Smooth muscle cell of the umbilical artery (primary cell): ENCODE measurements around the gene EFNA3. TPM values are rescaled to one million over a fixed set of nuclear protein-coding genes. Genes with fewer than 3 reads are reported as not detected.

ENCODE experiments used
- total RNA-seq: library from RNA; depleted of rRNA; stranded (reverse); fragments of >200 nt; gene quantifications from 2 replicates; pipeline ENCODE4 v1.2.3, GENCODE V29; 2014

The EFNA3 gene
- total RNA-seq, result 1.8 and 2.7 TPM in 2 replicates

GRCh38 chr1:155078469-155079209, at the start of gene EFNA3:
Gene EFNA3, plus strand, starts transcription at chr1:155078837. Its CDS starts 105 bp downstream, at chr1:155078942.

GRCh38 chr1:155033524-155033923, 45.1 kb upstream of the EFNA3 start, which contains the start of the genes DCST1 and DCST2:
Gene DCST1, plus strand, starts transcription at chr1:155033824. Its CDS starts 213 bp downstream, at chr1:155034037.
Gene DCST2, minus strand, starts transcription at chr1:155033781. Its CDS starts 80 bp downstream, at chr1:155033701.

GRCh38 chr1:155050560-155051341, 27.9 kb upstream of the EFNA3 start, which contains the start of gene ADAM15:
Gene ADAM15, plus strand, starts transcription at chr1:155051316. Its CDS starts 71 bp downstream, at chr1:155051387.

GRCh38 chr1:155063550-155064110, 15.0 kb upstream of the EFNA3 start, which contains the start of gene EFNA4:
Gene EFNA4, plus strand, starts transcription at chr1:155063740. Its CDS starts 84 bp downstream, at chr1:155063824.

GRCh38 chr1:155127105-155127966, 48.7 kb downstream of the EFNA3 start, which contains the start of gene EFNA1:
Gene EFNA1, plus strand, starts transcription at chr1:155127876. Its CDS starts 102 bp downstream, at chr1:155127978.

GRCh38 chr1:155135415-155136028, 56.9 kb downstream of the EFNA3 start, which contains the start of gene SLC50A1:
Gene SLC50A1, plus strand, starts transcription at chr1:155135852. Its CDS starts 60 bp downstream, at chr1:155135912.

Other genes with a start within 250 kb of the EFNA3 start
- gene KCNN3, start 208.6 kb upstream of the EFNA3 start, total RNA-seq, result under 0.01 and 0.32 TPM in 2 replicates
- 4.2 and 4.4 TPM in 2 replicates for gene PMVK, start 142.1 kb upstream of the EFNA3 start, total RNA-seq
- 87.2 and 138 TPM in 2 replicates for gene PBXIP1, start 122.7 kb upstream of the EFNA3 start, total RNA-seq
- 5.9 and 9.4 TPM in 2 replicates for gene PYGO2, start 117.1 kb upstream of the EFNA3 start, total RNA-seq
- 249 and 465 TPM in 2 replicates for gene SHC1, start 108.1 kb upstream of the EFNA3 start, total RNA-seq
- 30.3 and 48.5 TPM in 2 replicates for gene CKS1B, start 104.2 kb upstream of the EFNA3 start, total RNA-seq
- gene FLAD1, start 95.5 kb upstream of the EFNA3 start, total RNA-seq, result 15.1 and 18.9 TPM in 2 replicates
- not detected in 2 replicates for gene LENEP, start 85.3 kb upstream of the EFNA3 start, total RNA-seq
- gene ZBTB7B, start 76.0 kb upstream of the EFNA3 start, total RNA-seq, result 16.0 and 19.7 TPM in 2 replicates
- not detected in 2 replicates for gene DCST2, start 45.1 kb upstream of the EFNA3 start, total RNA-seq
- gene DCST1, start 45.0 kb upstream of the EFNA3 start, total RNA-seq, result not detected in 2 replicates
- 61.5 and 108 TPM in 2 replicates for gene ADAM15, start 27.5 kb upstream of the EFNA3 start, total RNA-seq
- gene EFNA4, start 15.1 kb upstream of the EFNA3 start, total RNA-seq, result 4.8 and 5.9 TPM in 2 replicates
- 0.37 TPM in 1 of 2 replicates, not detected in the other for gene EFNA1, start 49.0 kb downstream of the EFNA3 start, total RNA-seq
- gene SLC50A1, start 57.0 kb downstream of the EFNA3 start, total RNA-seq, result 18.9 and 30.6 TPM in 2 replicates
- 11.4 and 61.5 TPM in 2 replicates for gene DPM3, start 61.7 kb downstream of the EFNA3 start, total RNA-seq
- 68.0 and 136 TPM in 2 replicates for gene KRTCAP2, start 94.5 kb downstream of the EFNA3 start, total RNA-seq
- gene TRIM46, start 95.0 kb downstream of the EFNA3 start, total RNA-seq, result 5.6 and 10.7 TPM in 2 replicates
- 23.8 and 35.9 TPM in 2 replicates for gene THBS3, start 129.1 kb downstream of the EFNA3 start, total RNA-seq
- 38.0 and 43.1 TPM in 2 replicates for gene MTX1, start 129.9 kb downstream of the EFNA3 start, total RNA-seq
- gene ENTREP3, start 176.6 kb downstream of the EFNA3 start, total RNA-seq, result 10.7 and 16.5 TPM in 2 replicates
- gene SCAMP3, start 183.5 kb downstream of the EFNA3 start, total RNA-seq, result 33.3 and 43.0 TPM in 2 replicates
- 23.8 and 32.3 TPM in 2 replicates for gene CLK2, start 194.7 kb downstream of the EFNA3 start, total RNA-seq
- 0.69 and 1.2 TPM in 2 replicates for gene HCN3, start 198.6 kb downstream of the EFNA3 start, total RNA-seq
- gene PKLR, start 222.6 kb downstream of the EFNA3 start, total RNA-seq, result not detected in 2 replicates
- 195 and 251 TPM in 2 replicates for gene FDPS, start 230.0 kb downstream of the EFNA3 start, total RNA-seq
- gene RUSC1, start 242.1 kb downstream of the EFNA3 start, total RNA-seq, result 10.4 and 19.1 TPM in 2 replicates